Fibroblast of skin of left biceps (primary cell): ENCODE data around the gene TCP11L2.
"Not testable (repeated sequence)": the region's sequence is repeated elsewhere in the genome, so short reads cannot be mapped to it uniquely, and the experiment has no call there.

Source experiments
- DNase-seq, 2 experiments: peaks; one replicate each; pipeline ENCODE4 v3.0.0-alpha.2; 2013; ENCODE audit warnings: low read depth in 2 of 2

Gene TCP11L2

DNA sequence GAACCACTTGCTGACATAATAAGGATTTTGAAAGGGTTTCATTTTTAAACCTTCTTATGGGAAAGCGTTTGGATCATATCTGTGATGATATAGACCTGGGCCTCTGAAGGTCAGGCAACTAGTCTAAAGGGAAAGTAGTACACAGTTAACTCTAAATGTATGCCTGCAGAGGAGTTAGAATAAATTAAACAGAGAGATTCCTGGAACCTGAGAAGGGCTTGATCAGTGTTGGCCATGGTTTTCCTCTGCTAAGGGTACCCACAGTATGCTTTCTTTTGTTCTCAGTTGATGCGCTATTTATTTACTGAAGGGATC lies 40.6 kb downstream of the TCP11L2 start:
- DNase-seq, result no peak

DNA sequence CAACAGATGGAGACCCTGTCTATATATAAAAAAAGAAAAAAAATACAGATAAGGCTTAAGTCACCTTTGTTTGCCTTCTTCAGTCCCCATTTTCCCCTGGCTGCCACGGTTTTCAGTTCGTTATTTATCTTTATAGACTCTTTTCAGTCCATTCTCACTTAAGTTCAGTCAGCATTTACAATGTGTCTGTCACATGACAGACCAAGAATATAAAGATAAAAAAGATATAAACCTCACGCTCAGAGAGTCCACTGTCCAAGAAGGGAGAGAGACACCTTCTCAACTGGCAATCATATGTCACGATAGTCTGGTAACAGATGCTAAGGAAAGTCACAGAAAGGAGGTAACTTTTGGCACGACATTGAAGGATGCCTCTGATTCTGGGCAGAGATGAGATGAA lies 41.6 kb downstream of the TCP11L2 start:
- DNase-seq, result no peak

DNA sequence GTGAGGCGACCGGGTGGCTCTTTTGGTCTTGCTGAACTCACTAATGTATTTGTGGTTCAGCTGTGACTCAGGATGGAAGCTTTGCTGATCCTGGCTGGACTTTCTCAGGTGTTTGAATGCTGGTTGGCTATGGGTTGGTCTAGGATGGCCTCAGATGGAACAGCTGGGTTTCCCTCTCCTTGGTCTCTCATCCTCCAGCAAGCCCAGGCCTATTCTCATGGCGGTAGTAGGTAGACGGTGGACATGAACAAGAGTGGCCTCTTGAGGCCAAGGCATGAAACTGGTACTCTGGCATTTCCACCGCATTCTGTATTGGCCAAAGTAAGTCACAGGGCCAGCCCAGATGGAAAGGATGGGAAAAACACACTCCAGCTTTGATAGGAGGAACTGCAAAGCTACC lies 43.2 kb downstream of the TCP11L2 start:
- DNase-seq, result no peak

DNA sequence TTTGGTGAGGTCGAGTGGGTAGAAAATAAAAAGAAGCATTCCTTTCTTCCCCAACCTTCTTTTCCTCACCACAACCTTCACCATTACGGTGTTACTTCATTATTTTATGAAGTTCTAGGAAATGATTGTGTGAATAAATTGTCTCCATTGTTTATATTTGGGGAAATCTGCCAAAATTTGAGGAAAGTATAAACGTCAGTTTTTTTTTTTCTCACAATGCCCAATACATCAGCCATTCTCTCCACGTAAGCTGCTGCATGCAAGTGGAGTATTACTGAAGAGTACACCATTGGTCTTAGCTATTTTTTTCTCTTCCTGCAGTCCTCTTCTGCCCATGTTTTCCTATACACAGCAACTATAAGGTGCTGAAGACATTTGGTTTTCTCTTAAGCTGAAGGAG lies 45.9 kb downstream of the TCP11L2 start:
- no peak for DNase-seq

DNA sequence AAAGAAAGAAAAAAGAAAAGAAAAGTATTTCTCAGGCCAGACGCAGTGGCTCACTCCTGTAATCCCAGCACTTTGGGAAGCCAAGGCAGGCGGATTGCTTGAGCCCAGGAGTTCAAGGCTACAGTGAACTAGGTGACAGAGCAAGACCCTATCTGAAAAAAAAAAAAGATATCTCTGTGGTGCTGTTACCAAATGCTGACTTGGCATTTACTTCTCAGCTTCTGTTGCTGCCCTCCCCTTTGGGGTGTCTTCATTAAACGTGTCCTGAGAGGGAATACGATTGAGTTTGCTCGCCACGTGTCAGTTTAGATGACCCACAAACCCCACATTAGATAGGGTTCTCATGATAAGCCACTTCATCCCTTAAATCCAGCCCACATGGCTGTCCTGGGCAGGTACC lies 50.6 kb downstream of the TCP11L2 start:
- DNase-seq, result no peak

DNA sequence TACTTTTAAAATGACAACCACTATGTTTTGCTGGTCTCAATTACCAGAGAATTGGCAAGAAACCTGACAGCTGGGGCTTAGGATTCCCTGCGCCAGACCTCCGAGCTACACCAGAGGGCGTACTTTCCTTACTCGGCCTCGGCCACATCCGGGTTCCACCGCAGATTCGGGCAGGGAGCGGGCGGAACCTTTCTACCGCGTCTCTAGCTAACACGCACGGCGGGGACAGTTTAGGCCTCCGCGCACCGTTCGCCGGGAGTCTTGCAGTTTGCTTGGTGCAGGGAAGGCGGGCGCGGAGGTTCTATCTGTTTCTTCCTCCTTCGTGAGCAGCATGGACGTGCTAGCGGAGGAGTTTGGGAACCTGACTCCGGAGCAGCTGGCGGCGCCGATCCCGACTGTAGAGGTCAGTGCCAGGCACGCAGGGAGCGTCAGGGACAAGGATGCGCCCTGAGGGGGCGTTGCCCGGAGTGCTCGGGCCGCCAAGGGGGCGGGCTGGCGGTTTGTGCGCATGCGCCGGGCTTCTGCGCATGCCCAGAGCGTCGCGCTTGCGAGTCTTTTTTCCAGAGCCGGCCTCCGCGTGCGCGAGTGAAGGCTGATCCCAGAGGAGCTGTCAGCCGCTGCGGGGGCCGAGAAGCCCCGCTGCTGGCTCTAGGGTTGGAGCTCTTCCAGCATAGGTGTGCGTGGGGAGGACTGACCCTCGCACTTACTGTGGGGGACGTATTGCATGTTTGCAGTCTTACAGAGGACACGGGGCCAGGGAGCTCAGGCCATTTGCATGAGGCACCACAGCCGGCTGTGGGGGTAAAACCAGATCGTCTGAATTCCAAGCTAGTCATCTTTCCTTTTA lies 55.2 kb downstream of the TCP11L2 start, which contains the start of gene POLR3B:
POLR3B (plus strand) TSS at position 200 of the 847 bp plus-strand sequence; CDS start at position 332, 132 bp downstream.
- DNase-seq, result peak; percentile 90 to 92

DNA sequence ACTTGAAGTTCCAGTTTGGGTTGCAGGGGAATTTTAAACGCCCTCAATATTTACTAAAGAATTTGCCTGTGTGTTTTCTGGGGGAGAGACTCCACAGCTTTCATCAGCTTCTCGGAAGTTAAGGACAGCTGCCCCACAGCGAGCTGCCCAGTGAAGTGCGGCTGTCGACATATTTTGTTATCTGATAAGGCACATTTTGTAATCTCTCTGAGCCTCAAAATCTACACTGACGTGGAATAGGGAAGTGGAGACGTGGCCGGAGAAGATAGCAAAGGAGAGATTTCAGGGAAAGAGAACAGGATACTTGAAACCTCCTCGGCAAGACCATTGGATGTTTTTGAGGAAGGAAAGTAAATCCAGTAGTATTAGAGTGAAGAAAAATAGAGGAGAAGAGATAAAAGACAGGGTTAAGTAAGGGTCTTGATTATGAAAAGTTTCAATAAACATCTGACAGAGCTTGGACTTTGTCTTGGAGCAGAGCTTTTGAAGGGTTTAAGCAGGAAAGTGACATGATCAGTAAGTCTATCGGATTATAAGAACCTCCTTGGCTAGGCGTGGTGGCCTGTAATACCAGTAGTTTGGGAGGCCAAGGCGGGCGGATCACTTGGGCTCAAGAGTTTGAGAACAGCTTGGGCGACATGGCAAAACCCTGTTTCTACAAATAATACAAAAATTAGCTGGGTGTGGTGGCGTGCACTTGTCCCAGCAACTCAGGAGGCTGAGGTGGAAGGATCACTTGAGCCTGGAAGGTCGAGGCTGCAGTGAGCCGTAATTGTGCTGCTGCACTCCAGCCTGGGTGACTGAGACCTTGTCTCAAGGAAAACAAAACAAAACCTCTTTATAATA lies 56.1 kb downstream of the TCP11L2 start:
- DNase-seq, result no peak

DNA sequence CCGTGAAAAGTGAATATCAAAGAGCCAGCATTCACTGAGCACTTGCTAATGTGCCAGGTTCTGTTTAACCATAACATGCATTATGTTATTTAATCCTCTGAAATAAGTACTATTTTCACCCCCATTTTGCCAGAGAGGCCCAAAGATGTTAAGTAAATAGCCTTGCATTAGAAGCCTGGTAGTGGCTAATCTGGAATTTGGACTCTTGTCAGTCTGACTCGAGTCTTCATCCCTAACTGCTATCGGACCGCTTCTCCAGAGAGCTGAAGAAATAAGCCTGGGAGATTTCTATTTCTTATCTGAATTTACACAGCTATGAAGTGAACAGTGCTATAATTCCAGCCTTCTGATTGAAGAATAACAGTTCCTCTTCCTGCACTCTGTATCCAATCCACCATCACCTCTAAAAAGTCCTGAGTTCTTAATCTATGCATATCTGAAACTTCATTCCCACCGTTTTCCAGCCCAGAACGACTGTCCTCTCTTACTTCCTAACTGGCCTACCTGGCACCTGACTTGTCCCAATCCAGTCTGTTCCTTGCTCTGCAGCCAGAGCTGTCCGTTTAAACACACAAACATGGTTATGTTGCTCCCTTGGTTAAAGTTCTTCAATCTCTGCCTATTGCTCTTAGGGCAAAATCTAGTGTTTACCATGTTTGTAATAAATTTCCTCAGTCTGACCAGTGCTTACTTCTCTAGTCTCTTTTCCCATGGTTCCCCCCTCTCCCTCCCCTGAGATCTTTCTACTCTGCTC lies 57.3 kb downstream of the TCP11L2 start:
- no peak for DNase-seq

DNA sequence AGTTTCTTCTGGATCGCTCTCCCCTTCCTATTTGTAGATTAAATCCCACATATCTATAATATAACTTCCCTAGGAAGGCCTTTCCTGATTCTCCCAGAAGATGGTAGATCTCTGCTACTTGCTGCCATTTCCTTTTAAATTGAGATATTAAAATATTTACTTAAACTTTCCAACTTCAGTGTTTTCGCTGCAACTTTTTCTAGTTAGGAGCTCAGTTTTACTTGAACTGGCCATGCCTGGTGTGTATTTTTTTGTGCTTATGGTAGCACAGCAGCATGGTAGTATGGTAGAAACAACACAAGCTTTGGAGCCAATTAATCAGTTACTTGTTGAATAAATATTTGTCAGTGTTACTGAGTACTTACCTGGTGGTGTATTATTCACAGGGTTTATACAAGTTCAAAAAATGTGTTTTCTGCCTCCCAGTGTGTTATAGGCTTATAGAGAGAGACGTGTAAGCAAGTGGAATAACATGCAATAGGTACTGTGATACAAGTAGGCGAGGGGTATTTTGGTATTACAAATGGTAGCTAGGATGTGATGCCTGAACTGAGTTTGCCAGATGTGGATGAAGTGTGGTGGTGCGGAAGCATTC lies 58.0 kb downstream of the TCP11L2 start:
- no peak for DNase-seq

DNA sequence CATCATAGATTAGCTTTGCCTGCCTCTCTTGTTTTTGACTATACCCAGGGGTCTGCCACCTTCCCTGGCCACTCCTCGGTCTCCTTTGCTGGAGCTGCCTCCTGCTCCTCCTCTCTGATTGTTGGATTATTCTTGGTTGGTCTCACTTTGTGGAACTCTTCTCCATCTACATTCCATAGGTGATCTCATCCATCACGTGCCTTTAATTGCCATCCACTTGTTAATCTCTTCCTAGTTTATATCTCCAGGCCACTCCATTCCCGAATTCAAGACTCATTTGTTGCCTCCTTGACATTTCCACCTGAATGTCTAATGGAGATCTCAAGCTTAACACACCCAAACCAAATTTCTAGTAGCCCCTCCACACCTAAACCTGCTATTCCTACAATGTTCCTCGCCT lies 60.4 kb downstream of the TCP11L2 start:
- no peak for DNase-seq

DNA sequence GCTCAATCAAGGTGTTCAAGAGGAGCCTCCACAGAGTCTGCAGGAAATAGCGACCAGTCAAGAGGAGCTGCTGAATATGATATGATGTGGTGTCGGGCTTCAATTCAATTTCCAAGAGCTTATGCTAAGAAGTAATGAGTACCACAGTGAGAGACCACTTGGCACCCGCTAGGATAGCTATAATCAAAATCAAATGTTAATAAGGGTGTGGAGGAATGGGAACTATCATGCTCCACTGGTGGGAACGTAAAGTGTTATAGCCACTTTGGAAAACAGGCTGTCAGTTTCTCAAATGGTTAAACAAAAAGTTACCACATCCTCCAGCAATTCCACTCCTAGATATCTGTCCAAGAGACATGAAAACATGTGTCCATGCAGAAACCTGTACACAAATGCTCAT lies 61.7 kb downstream of the TCP11L2 start:
- DNase-seq, result no peak

DNA sequence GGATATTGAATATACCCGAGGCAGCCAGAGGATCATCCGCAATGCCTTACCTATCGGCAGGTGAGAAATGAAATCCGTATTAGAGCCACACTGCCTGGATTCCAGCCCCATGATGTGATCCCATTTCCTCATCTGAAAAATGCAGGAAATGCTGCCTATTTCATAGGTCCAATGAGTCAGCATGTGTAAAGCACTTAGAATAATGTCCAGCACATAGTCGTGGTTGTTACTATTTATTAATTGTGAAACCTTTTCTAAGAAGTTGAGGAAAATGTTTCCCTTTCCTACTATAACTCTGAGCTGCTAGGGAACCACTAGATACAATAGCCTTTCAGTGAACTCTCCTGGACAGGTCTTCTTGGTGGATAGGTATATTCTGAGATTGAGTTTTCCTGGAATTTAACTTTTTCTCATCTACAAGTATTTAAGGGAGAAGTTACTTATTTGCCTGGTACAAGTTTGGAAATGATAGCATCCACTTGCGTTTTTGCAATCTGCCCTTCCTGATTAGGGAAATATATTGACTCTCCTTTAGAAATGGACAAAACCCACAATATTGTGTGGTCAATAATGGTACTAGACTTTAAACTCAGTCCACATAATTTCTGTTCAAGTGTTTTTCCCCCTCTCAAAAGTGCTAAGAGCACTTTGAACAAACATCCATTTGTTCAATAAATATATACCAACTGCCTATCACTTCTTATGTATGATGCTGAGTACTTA lies 67.3 kb downstream of the TCP11L2 start:
- peak in 1 of 2 experiments; percentile 40 for DNase-seq

DNA sequence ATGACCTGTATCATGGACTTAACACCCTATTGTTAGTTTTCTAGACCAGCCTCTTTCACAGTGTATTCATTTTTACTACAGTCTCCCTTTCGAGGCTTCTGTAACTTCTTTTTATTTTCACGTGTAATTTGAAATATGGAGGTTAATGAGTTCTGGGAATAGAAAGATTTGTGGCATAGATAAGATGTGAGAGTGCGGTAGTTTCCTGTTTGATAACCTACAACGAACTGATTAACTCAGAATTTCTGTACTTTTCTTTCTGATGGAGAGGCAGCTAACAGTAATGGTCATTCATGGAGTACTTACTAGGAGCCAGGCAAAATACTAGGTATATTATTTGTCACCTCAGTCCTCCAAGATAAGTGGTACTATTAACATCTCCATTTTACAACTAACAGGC lies 76.3 kb downstream of the TCP11L2 start:
- no peak for DNase-seq

DNA sequence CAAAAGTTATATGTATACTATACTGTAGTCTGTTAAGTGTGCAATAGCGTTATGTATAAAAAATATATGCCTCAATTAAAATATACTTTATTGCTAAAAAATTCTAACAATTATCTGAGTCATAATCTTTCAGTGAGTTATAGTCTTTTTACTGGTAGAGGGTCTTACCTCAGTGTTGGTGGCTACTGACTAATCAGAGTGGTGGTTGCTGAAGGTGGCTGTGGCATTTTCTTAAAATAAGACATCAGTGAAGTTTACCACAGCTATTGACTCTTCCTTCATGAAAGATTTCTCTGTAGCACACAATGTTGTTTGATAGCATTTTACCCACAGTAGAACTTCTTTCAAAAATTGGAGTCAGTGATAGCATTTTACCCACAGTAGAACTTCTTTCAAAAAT lies 78.4 kb downstream of the TCP11L2 start:
- DNase-seq, result no peak

DNA sequence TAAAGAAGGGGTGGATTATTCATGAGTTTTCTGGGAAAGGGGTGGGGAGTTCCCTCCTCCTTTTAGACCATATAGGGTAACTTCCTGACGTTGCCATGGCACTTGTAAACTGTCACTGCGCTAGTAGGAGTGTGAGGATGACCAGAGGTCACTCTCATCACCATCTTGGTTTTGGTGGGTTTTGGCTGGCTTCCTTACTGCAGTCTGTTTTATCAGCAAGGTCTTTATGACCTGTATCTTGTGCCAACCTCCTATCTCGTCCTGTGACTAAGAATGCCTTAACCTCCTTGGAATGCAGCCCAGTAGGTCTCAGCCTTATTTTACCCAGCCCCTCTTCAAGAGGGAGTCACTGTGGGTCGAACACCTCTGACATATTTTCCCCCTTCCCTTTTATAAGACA lies 79.3 kb downstream of the TCP11L2 start:
- DNase-seq, result not testable (repeated sequence)

DNA sequence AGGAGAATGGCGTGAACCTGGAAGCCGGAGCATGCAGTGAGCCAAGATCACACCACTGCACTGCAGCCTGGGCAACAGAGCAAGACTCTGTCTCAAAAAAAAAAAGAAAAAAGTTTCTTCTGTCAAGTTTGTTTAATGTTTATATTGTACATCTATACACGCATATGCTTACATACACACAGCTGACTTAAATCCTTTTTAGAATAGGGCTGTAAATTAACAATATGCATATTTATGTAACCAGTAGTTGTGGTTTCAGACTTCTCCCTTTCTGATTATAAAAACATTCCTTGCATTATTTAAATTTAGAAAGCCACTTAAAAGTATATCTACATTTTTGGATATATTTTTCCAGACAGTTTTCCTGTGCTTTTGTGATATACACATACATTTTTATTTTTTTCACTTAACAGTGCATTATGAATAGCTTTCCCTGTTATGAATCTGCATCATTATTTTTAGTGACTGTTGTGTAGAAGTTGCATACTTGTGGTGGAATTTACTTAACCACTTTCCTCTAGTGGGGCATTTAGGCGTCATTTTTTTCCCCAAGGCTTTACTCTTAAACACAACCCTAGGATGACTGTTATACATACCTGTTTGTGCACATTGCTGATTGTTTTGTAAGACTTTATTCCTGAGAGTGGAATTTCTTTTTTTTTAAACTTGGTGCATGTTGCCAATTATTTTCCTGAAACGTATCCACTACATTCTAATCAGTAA lies 84.4 kb downstream of the TCP11L2 start:
- DNase-seq, result peak; percentile 55 to 61

DNA sequence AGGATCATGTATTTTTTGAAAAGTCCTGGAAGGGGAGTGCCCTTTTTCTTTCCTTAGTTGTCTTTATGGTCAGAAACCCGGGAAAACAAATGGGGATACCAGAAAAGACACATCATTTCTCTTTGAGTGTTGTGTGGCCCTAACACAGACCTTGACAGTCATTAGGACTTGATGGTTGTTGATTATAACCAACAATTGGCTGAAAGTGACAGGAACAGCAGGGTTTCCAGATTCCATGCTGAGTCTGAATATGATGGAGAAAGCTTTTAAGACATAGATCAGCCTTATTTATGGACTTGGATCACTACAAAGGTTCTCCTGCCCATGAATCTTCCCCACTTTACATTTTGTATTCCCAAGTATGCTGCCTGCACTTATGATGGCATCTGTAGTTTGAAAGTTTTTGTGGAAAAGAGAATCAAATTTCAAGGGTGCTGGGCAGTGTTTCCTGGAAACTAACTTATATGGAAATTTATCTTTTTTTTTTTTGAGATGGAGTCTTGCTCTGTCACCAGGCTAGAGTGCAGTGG lies 85.4 kb downstream of the TCP11L2 start:
- no peak for DNase-seq

DNA sequence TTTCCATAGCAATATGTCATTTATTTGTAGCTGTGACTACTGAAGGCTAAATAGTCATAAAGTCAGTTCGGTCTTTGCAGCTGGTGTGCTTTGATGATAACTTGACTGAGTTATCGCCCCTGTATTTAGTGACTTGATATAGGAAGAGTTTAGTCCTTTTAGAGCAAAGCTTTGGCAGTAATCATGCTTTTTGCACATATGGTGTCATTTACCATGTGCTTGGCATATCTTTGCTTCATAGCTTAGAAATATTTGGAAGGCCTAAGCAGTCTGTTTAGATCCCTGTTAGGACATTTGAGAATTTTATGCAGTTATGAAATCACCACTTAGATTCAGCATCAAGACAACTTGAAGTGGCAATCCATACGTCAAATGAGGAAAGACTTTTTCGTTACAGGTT lies 86.6 kb downstream of the TCP11L2 start:
- DNase-seq, result no peak

DNA sequence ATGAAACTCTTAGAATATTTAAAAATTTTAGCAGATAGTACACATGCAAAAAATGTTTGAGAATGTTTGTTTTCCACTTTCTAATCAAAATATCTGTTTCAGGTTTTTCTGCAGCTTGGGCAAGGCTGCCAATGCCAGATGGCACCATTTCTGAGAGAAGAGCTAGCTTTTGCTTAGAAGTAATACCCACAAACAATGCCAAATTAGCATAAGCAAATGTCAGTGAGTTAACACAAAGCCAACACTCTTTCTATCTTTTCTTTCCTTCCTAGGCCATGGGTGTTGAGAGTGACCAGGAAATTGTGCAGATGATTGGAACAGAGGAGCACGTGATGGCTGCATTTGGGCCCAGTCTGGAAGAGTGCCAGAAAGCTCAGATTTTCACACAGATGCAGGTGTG lies 90.2 kb downstream of the TCP11L2 start:
- no peak for DNase-seq
